ENCODE results near the gene BRSK1. TPM values are rescaled to one million over a fixed set of nuclear protein-coding genes. Genes with fewer than 3 reads are reported as not detected.

The BRSK1 gene
- polyA plus RNA-seq, 10 donors, result 5.0 to 10.9 (median 8.0) TPM

GRCh38 chr19:55352549-55353145 is 68.8 kb downstream of the BRSK1 start:
- no peak for DNase-seq

- no peak for DNase-seq
These were observed 69.6 kb downstream of the BRSK1 start for GRCh38 chr19:55353356-55353802.

DNA sequence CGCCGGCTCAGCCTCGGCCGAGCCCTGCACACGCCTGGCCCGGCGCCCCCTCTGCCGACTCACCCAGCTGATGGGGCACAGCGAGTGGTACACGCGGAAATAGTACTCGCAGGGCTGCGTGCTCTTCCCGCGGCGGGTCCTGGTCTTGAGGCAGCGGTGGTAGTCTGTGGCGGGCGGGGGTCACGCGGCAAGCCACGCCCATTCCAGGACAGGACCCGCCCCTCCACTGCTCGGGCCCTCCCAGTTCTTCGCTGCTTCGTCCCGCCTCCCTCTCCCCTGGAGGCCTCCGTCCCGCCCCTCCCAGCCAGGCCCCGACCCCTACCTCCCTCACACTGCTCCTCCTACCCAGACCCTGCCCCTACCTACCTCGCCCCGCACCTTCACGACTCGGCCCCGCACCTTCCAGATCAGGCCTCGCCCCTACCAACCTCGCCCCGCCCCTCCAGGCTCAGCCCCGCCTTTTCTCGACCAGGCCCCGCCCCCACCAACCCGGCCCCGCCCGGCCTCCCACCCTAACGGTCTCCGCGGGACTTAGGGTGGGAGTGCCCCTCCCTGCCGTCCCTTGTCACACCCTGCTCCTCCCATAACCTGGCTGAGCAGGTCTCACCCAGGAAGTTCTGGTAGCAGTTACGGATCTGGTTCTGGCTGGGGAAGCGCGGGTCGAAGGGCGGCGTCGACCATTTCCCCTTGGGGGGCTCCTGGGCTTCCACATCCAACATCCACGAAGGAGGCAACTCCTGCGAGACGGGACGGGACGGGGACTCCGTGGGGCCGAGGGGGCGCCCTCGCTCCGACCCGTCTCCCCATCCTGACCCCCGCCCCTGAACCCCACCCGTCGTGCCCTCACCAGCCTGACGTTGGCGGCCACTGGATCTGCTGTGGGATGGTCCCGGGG is 70.3 kb downstream of the BRSK1 start:
- peak in 1 of 3 donors; percentile 63 for DNase-seq

DNA sequence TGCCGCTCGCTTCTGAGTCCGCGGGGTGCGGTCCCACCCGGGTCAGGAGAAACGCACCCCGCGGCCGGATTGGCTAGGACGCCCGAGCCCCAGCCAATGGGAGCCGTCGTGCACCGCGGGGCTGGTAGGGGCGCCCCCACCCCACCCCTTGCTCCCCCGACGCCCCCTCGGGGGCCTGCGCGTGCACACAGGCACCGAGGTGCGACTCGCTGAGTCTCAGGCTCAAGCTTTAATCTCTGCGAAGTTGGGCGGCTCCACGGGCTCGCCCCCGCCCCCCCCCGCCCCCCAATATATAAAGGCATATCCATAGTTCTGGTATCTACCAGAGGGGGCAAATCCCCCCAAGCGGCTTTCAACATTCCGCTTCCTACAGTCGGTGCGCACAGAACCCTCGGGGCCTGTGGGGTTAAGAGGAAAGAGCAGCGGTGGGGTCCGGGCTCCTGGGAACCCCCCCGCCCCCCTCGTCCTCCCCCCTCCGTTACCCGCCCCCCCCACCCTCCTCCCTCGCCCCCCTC is 71.0 kb downstream of the BRSK1 start, which contains the start of gene COX6B2:
COX6B2 (minus strand) TSS at position 22 of the 515 bp plus-strand sequence. CDS start 198 bp downstream, outside the sequence.
- DNase-seq, result no peak

DNA sequence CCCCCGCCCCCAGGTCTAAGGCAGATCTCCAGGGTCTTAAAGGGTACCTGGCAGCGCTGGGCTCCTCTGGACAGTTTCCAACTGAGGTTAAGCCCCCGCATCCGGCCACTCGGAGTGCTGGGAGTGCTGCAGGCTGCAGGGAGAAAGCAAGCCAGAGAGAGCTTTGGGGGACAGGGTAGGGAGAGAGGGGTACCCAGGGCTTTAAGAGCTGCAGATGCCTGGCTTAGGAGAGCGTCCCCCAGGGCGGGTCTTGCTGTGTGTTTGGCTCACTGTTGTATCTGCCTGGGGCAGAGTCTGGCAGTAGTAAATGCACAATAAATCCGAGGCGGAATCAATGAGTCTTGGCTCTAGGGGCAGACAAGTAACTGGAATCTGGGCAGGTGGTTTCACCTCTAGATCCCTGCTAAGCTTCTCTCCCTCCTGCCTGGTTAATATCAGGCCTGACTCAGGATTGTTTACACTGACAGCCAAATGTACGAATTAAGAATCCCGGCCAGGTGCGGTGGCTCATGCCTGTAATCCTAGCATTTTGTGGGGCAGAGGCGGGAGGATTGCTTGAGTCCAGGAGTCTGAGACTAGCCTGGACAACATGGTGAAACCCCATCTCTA is 71.5 kb downstream of the BRSK1 start:
- DNase-seq, result no peak

- no peak for DNase-seq
These were observed 74.7 kb downstream of the BRSK1 start for GRCh38 chr19:55358493-55358892.

DNA sequence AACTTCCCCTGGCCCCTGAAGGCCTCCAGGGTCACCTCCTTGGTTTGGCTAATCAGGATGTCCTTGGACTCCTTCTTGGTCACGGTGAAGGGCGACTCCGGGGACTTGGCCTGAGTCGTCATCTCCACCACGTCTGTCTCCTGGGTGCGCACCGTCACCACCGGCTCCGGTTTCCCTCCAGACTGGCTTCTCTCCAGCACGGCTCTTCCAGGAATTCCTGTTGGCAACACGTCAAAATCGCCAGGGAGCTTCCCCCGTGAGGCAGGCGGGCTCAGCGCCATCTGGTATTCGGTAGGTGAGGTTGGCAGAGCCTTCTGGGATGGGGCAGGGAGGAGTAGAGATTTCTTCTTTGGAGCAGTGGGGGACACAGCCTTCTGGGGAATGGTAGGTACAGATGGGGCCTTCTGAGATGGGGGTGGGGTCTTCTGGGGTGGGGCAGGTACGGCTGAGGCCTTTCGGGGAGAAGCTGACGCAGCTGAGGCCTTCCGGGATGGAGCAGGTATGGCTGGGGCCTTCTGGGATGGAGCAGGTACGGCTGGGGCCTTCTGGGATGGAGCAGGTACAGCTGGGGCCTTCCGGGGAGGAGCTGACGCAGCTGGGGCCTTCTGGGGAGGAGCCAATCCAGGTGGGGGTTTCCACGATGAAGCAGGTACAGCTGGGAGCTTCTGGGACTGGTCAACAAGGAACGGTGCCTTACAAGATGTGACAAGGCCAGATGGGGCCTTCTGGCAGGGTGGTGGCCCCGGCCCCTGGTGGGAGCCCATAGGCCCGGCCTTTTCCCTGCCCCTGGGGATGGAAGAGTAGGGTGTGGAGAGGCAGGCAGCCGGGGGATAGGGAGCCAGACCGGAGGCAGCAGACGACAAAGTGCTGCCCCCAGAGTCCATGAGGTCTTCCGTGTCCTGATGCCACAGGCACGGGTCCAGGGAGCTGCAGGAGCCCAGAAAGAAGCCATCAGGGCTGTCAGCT is 75.4 kb downstream of the BRSK1 start:
- no peak for DNase-seq

DNA sequence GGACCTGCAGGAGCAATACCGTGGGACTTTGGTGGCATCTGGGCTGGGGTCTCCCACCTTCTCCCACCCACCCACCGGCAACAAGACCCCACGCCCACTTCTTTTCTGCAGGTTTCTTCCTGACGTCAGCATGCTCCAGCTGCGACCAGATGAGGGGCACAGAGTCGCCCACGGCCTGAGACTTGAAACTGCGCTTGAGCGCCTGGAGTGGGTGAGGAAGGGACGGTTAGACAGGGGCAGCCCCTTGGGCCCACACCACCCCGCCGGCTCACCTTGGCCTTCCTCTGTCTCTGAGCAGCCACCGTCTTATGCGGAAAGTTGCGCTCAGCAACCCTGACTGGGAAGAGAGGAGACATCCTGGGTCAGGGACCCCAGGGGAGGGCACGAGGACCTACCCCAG is 77.1 kb downstream of the BRSK1 start:
- no peak for DNase-seq

Other genes starting within 250 kb of the BRSK1 start
- gene GP6, start 245.7 kb upstream of the BRSK1 start, polyA plus RNA-seq (ENCODE audit: insufficient read length in 10 of 10), result under 1 TPM in 9 of 10 donors, not detected in 1; 0.12 to 0.72 (median 0.20) TPM
- gene RDH13, start 220.8 kb upstream of the BRSK1 start, polyA plus RNA-seq (ENCODE audit: insufficient read length in 10 of 10), result 10 to 100 TPM in 7 of 10 donors, 1 to 10 TPM in 3; 8.4 to 14.9 (median 11.5) TPM
- 1 to 10 TPM; 2.8 to 9.1 (median 4.7) TPM for gene EPS8L1, start 208.1 kb upstream of the BRSK1 start, polyA plus RNA-seq (ENCODE audit: insufficient read length in 10 of 10)
- gene PPP1R12C, start 166.4 kb upstream of the BRSK1 start, polyA plus RNA-seq (ENCODE audit: insufficient read length in 10 of 10), result 100 to 1,000 TPM in 1 of 10 donors, 10 to 100 TPM in 9; 49.8 to 104 (median 82.2) TPM
- 1,000 to 10,000 TPM in 2 of 10 donors, 100 to 1,000 TPM in 8; 199 to 1,145 (median 658) TPM for gene TNNT1, start 134.8 kb upstream of the BRSK1 start, polyA plus RNA-seq (ENCODE audit: insufficient read length in 10 of 10)
- 1 to 10 TPM in 9 of 10 donors, under 1 TPM in 1; 0.88 to 4.7 (median 2.2) TPM for gene TNNI3, start 126.3 kb upstream of the BRSK1 start, polyA plus RNA-seq (ENCODE audit: insufficient read length in 10 of 10)
- under 1 TPM; 0.15 to 0.92 (median 0.54) TPM for gene DNAAF3, start 117.4 kb upstream of the BRSK1 start, polyA plus RNA-seq (ENCODE audit: insufficient read length in 10 of 10)
- under 1 TPM in 6 of 10 donors, not detected in 4; 0.05 to 0.13 (median 0.07) TPM for gene SYT5, start 103.7 kb upstream of the BRSK1 start, polyA plus RNA-seq (ENCODE audit: insufficient read length in 10 of 10)
- gene PTPRH, start 74.5 kb upstream of the BRSK1 start, polyA plus RNA-seq (ENCODE audit: insufficient read length in 10 of 10), result 1 to 10 TPM in 1 of 10 donors, under 1 TPM in 9; 0.20 to 1.2 (median 0.56) TPM
- gene TMEM86B, start 55.2 kb upstream of the BRSK1 start, polyA plus RNA-seq (ENCODE audit: insufficient read length in 10 of 10), result 1 to 10 TPM; 1.4 to 3.5 (median 2.9) TPM
- gene PPP6R1, start 25.0 kb upstream of the BRSK1 start, polyA plus RNA-seq (ENCODE audit: insufficient read length in 10 of 10), result 10 to 100 TPM; 21.5 to 31.9 (median 27.8) TPM
- 10 to 100 TPM; 14.6 to 29.6 (median 21.2) TPM for gene HSPBP1, start 3.9 kb upstream of the BRSK1 start, polyA plus RNA-seq (ENCODE audit: insufficient read length in 10 of 10)
- gene TMEM150B, start 41.3 kb downstream of the BRSK1 start, polyA plus RNA-seq (ENCODE audit: insufficient read length in 10 of 10), result 1 to 10 TPM in 2 of 10 donors, under 1 TPM in 8; 0.45 to 1.3 (median 0.68) TPM
- 10 to 100 TPM; 12.8 to 29.0 (median 18.0) TPM for gene KMT5C, start 55.9 kb downstream of the BRSK1 start, polyA plus RNA-seq (ENCODE audit: insufficient read length in 10 of 10)
- 1 to 10 TPM in 2 of 10 donors, under 1 TPM in 3, not detected in 5; 0.08 to 3.0 (median 0.24) TPM for gene COX6B2, start 70.7 kb downstream of the BRSK1 start, polyA plus RNA-seq (ENCODE audit: insufficient read length in 10 of 10)
- under 1 TPM in 1 of 10 donors, not detected in 9; 0.07 TPM for gene GARIN5B, start 79.3 kb downstream of the BRSK1 start, polyA plus RNA-seq (ENCODE audit: insufficient read length in 10 of 10)
- under 1 TPM in 8 of 10 donors, not detected in 2; 0.07 to 0.66 (median 0.39) TPM for gene IL11, start 86.5 kb downstream of the BRSK1 start, polyA plus RNA-seq (ENCODE audit: insufficient read length in 10 of 10)
- not detected for gene TMEM190, start 92.8 kb downstream of the BRSK1 start, polyA plus RNA-seq (ENCODE audit: insufficient read length in 10 of 10)
- gene TMEM238, start 100.3 kb downstream of the BRSK1 start, polyA plus RNA-seq (ENCODE audit: insufficient read length in 10 of 10), result under 1 TPM in 5 of 10 donors, not detected in 5; 0.12 to 0.48 (median 0.23) TPM
- 1,000 to 10,000 TPM; 1,118 to 2,122 (median 1,535) TPM for gene RPL28, start 101.9 kb downstream of the BRSK1 start, polyA plus RNA-seq (ENCODE audit: insufficient read length in 10 of 10)
- 10 to 100 TPM; 26.3 to 47.0 (median 37.2) TPM for gene UBE2S, start 123.8 kb downstream of the BRSK1 start, polyA plus RNA-seq (ENCODE audit: insufficient read length in 10 of 10)
- gene SHISA7, start 159.3 kb downstream of the BRSK1 start, polyA plus RNA-seq (ENCODE audit: insufficient read length in 10 of 10), result under 1 TPM; 0.07 to 0.39 (median 0.15) TPM
- 10 to 100 TPM; 26.6 to 40.9 (median 30.8) TPM for gene ISOC2, start 177.6 kb downstream of the BRSK1 start, polyA plus RNA-seq (ENCODE audit: insufficient read length in 10 of 10)
- gene C19orf85, start 180.8 kb downstream of the BRSK1 start, polyA plus RNA-seq (ENCODE audit: insufficient read length in 10 of 10), result not detected
- gene ZNF628, start 192.6 kb downstream of the BRSK1 start, polyA plus RNA-seq (ENCODE audit: insufficient read length in 10 of 10), result 1 to 10 TPM; 2.1 to 4.3 (median 3.1) TPM
- 10 to 100 TPM; 21.1 to 41.2 (median 27.1) TPM for gene NAT14, start 201.2 kb downstream of the BRSK1 start, polyA plus RNA-seq (ENCODE audit: insufficient read length in 10 of 10)
- 10 to 100 TPM; 13.9 to 50.8 (median 23.6) TPM for gene SSC5D, start 204.4 kb downstream of the BRSK1 start, polyA plus RNA-seq (ENCODE audit: insufficient read length in 10 of 10)